ENCODE results near the gene SIM1.
A peak's percentile ranks its signal among the peaks of the same experiment; 100 is the strongest.

Gene SIM1

GRCh38 chr6:100463630-100464161 is 1.0 kb downstream of the SIM1 start:
- no peak for DNase-seq (ENCODE audit: low spot score)
- no CpG with 5 or more reads among the region's 24 CpGs for WGBS, 2 donors (ENCODE audit: extremely low coverage in 2 of 2, insufficient read length in 2 of 2, insufficient replicate concordance in 1 of 2)
- Histone ChIP-seq H4K91ac (ENCODE audit: low read depth, low read length, poor library complexity) (no peak overlapping the region), H2BK12ac (ENCODE audit: low read length) (no peak overlapping the region), H3K18ac (ENCODE audit: low read length) (no peak overlapping the region), H2AK5ac (ENCODE audit: low read depth, low read length) (no peak overlapping the region), H3K4ac (ENCODE audit: low read length) (no peak overlapping the region), H3K9ac (ENCODE audit: low read depth, low read length, poor library complexity) (no peak overlapping the region), H3K4me2 (ENCODE audit: insufficient read depth, low read length, poor library complexity, severe bottlenecking) (no peak overlapping the region), H3K27me3 (ENCODE audit: control insufficient read depth in 3 of 3, insufficient read depth in 3 of 3, low read depth in 1 of 3, low read length in 3 of 3) (peaks cover 32 to 100% (median 85%) of the 10 kb centered on the region in 3 experiments), H3K14ac (ENCODE audit: low read length) (no peak overlapping the region), H3K4me3 (ENCODE audit: low read length in 2 of 2) (no peak overlapping the region), H3K79me1 (ENCODE audit: low read depth, low read length) (no peaks in the 10 kb centered on the region), H3K4me1 (ENCODE audit: control insufficient read depth in 2 of 2, insufficient read depth in 1 of 2, low read depth in 1 of 2, low read length in 2 of 2) (peaks cover 1 to 2% of the 10 kb centered on the region in 2 donors), H2AFZ (ENCODE audit: low read length) (peak overlapping the region; percentile 93), H4K8ac (ENCODE audit: low read depth, low read length) (no peak overlapping the region), H2BK120ac (ENCODE audit: low read depth, low read length) (no peak overlapping the region), H3K36me3 (replicated peaks in 1 of 2; ENCODE audit: control insufficient read depth in 2 of 2, insufficient read depth in 2 of 2, low read length in 2 of 2) (no peaks in the 10 kb centered on the region), H3K27ac (replicated peaks; ENCODE audit: low read length) (no peak overlapping the region), H2BK5ac (ENCODE audit: low read length) (no peak overlapping the region), H3K23ac (ENCODE audit: low read depth, low read length, poor library complexity) (no peak overlapping the region), H3K9me3 (replicated peaks in 1 of 2; ENCODE audit: control insufficient read depth in 2 of 2, insufficient read depth in 1 of 2, low read depth in 1 of 2, low read length in 2 of 2) (no peaks in the 10 kb centered on the region), H2BK15ac (ENCODE audit: low read length) (peak overlapping the region; percentile 56)

DNA sequence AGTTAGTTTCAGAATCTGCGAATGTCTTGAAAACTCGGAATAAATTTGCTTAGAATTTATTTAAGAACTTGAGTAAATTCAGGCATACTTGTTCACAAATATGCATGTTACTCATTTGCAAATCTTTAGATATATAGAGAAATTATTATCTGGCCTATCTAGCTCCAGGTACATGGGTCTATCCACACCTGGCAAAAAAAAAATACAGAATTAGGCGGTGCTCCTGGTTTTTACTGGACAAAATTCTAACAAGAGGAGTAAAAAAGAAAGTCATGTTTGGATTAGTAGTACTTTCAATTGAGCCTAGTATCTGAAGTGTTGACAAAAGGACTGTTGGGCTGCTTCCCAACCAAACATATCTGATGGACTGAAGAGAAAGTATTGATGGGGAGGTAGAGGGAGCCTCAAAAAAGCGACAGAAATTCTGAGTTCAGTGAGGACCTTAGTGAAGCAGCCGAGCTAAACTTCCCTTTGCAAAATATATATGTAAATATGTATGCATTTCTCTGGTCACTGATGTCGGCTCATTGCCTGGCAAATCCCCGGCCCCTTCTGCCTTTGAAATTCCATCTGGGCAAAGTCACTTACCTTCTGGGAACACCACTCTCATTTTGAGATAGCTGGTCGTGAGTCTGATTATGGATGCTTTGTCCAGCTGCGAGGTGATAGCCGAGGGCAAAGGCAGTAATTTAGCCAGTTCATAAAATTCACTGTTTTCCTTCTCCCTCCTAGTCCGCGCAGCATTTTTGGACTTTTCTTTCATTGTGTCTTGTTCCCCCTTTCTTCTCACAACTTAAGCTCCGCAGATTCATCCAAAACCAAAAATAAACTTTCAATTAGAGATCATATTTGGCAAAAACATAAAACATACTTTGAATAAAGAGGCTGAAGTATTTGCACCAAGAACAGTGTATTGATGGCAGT is 1.8 kb downstream of the SIM1 start:
- Histone ChIP-seq H3K4me2 (ENCODE audit: insufficient read depth, low read length, poor library complexity, severe bottlenecking) (no peak overlapping the region), H4K91ac (ENCODE audit: low read depth, low read length, poor library complexity) (no peak overlapping the region), H3K4me1 (ENCODE audit: control insufficient read depth in 2 of 2, insufficient read depth in 1 of 2, low read depth in 1 of 2, low read length in 2 of 2) (peaks cover 1 to 7% of the 10 kb centered on the region in 2 donors), H4K8ac (ENCODE audit: low read depth, low read length) (no peak overlapping the region), H2BK12ac (ENCODE audit: low read length) (no peak overlapping the region), H2AFZ (ENCODE audit: low read length) (no peak overlapping the region), H3K79me1 (ENCODE audit: low read depth, low read length) (no peaks in the 10 kb centered on the region), H3K9me3 (replicated peaks in 1 of 2; ENCODE audit: control insufficient read depth in 2 of 2, insufficient read depth in 1 of 2, low read depth in 1 of 2, low read length in 2 of 2) (no peaks in the 10 kb centered on the region), H3K27me3 (ENCODE audit: control insufficient read depth in 3 of 3, insufficient read depth in 3 of 3, low read depth in 1 of 3, low read length in 3 of 3) (peaks cover 38 to 100% (median 88%) of the 10 kb centered on the region in 3 experiments), H2AK5ac (ENCODE audit: low read depth, low read length) (no peak overlapping the region), H2BK15ac (ENCODE audit: low read length) (no peak overlapping the region), H3K23ac (ENCODE audit: low read depth, low read length, poor library complexity) (no peak overlapping the region), H3K4me3 (ENCODE audit: low read length in 2 of 2) (no peak overlapping the region), H2BK120ac (ENCODE audit: low read depth, low read length) (no peak overlapping the region), H3K9ac (ENCODE audit: low read depth, low read length, poor library complexity) (no peak overlapping the region), H3K27ac (replicated peaks; ENCODE audit: low read length) (no peak overlapping the region), H3K14ac (ENCODE audit: low read length) (no peak overlapping the region), H3K4ac (ENCODE audit: low read length) (no peak overlapping the region), H2BK5ac (ENCODE audit: low read length) (no peak overlapping the region), H3K18ac (ENCODE audit: low read length) (no peak overlapping the region), H3K36me3 (replicated peaks in 1 of 2; ENCODE audit: control insufficient read depth in 2 of 2, insufficient read depth in 2 of 2, low read length in 2 of 2) (no peaks in the 10 kb centered on the region)
- DNase-seq (ENCODE audit: low spot score): no peak
- WGBS, 2 donors (ENCODE audit: extremely low coverage in 2 of 2, insufficient read length in 2 of 2, insufficient replicate concordance in 1 of 2): no CpG with 5 or more reads among the region's 13 CpGs

GRCh38 chr6:100461917-100462705 is 2.6 kb downstream of the SIM1 start:
- H3K14ac ChIP-seq (ENCODE audit: low read length): no peak overlapping the region
- no peak overlapping the region for H3K4me2 ChIP-seq (ENCODE audit: insufficient read depth, low read length, poor library complexity, severe bottlenecking)
- H3K9ac ChIP-seq (ENCODE audit: low read depth, low read length, poor library complexity): no peak overlapping the region
- no peaks in the 10 kb centered on the region for H3K9me3 ChIP-seq (replicated peaks in 1 of 2; ENCODE audit: control insufficient read depth in 2 of 2, insufficient read depth in 1 of 2, low read depth in 1 of 2, low read length in 2 of 2)
- no peak overlapping the region for H2BK15ac ChIP-seq (ENCODE audit: low read length)
- no peak for DNase-seq (ENCODE audit: low spot score)
- no peak overlapping the region for H2AFZ ChIP-seq (ENCODE audit: low read length)
- no peak overlapping the region for H3K27ac ChIP-seq (replicated peaks; ENCODE audit: low read length)
- H2AK5ac ChIP-seq (ENCODE audit: low read depth, low read length): no peak overlapping the region
- H3K4me3 ChIP-seq (ENCODE audit: low read length in 2 of 2): no peak overlapping the region
- no CpG with 5 or more reads among the region's 3 CpGs for WGBS, 2 donors (ENCODE audit: extremely low coverage in 2 of 2, insufficient read length in 2 of 2, insufficient replicate concordance in 1 of 2)
- H3K4ac ChIP-seq (ENCODE audit: low read length): no peak overlapping the region
- H3K27me3 ChIP-seq (ENCODE audit: control insufficient read depth in 3 of 3, insufficient read depth in 3 of 3, low read depth in 1 of 3, low read length in 3 of 3): peaks cover 35 to 100% (median 88%) of the 10 kb centered on the region in 3 experiments
- H4K8ac ChIP-seq (ENCODE audit: low read depth, low read length): no peak overlapping the region
- no peak overlapping the region for H4K91ac ChIP-seq (ENCODE audit: low read depth, low read length, poor library complexity)
- H2BK12ac ChIP-seq (ENCODE audit: low read length): no peak overlapping the region
- no peaks in the 10 kb centered on the region for H3K36me3 ChIP-seq (replicated peaks in 1 of 2; ENCODE audit: control insufficient read depth in 2 of 2, insufficient read depth in 2 of 2, low read length in 2 of 2)
- H2BK120ac ChIP-seq (ENCODE audit: low read depth, low read length): no peak overlapping the region
- peaks cover 1 to 7% of the 10 kb centered on the region in 2 donors for H3K4me1 ChIP-seq (ENCODE audit: control insufficient read depth in 2 of 2, insufficient read depth in 1 of 2, low read depth in 1 of 2, low read length in 2 of 2)
- no peaks in the 10 kb centered on the region for H3K79me1 ChIP-seq (ENCODE audit: low read depth, low read length)
- no peak overlapping the region for H2BK5ac ChIP-seq (ENCODE audit: low read length)
- no peak overlapping the region for H3K18ac ChIP-seq (ENCODE audit: low read length)
- no peak overlapping the region for H3K23ac ChIP-seq (ENCODE audit: low read depth, low read length, poor library complexity)
